Islet of Langerhans (tissue), 1 donor: Measurements from ENCODE around the gene ALDH1B1.
"Not testable (repeated sequence)": the region's sequence is repeated elsewhere in the genome, so short reads cannot be mapped to it uniquely, and the experiment has no call there.

ENCODE experiments used
- FAIRE-seq: peaks from one replicate; lab custom pipeline; 2011; peaks lifted over from hg19 to GRCh38; lab: Jason Lieb, UNC

The ALDH1B1 gene

DNA sequence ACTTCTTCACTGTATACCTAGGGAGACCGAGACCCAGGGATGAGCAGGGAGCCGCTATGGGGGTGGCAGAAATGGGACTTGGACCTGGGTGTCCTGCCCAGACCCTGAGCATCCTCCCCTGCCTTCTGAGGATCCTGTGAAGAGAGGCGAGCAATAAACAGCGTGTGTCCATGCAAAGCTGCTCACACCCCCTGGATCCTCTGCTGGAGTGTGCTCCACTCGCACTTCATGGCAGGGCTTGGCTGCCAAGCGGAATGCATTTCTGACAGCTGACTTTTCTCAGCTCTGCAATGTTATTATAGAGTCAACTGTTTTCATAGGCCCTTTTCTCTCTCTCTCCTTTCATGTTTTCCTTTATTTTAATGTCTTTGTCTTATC lies 31.0 kb upstream of the ALDH1B1 start:
- FAIRE-seq = no peak

DNA sequence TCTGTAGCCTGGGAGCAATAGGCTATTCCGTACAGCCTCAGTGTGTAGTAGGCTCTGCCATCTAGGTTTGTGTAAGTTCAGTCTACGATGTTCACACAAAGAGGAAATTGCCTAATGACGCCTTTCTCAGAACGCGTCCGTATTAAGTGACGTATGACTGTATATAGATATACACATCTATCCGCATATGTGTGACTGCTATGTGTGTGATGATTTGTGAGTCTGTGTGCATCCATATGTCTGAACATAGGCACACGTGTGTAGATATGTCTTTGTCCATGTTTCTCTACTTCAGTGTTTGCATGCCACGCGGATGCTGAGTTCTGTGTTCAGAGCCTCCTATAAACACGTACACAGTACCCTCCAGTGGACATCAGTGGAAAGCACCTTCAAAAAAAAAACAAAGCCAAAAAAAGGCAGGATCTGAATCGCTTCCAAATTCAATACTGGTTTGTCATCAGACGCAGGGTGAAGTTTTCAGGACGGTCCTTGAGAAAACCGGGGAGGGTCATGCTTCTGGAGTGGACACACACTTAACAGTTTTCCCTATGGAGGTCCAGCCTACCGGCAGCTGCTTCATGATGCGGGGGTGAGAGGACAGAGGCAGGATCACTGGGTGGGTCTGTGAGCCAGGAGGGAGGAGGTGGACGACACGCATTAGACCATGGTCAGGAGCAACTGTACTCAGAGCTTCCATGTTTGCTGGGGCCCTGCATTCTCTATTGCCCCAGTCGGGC lies 29.5 kb upstream of the ALDH1B1 start:
- FAIRE-seq = peak; percentile 36

GRCh38 chr9:38363589-38363925 lies 28.9 kb upstream of the ALDH1B1 start:
- no peak for FAIRE-seq

DNA sequence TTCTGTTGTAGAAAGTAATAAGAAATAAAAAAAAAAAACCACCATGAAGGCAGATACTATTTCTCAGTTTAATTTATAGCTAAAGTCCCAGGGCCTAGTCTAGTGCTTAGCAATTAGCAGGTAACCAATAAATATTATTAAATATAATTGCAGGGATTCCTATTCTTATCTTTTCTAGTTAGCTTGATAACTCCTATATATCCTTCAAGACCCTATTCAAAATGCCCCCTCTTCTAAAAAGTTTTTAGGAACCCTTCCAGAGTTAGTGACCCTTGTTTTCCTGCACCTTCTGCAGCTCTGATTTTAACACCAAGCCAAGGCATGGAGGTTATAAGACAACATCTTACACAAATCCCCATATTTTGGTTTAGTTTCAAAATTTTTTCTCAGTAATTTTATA lies 24.6 kb upstream of the ALDH1B1 start:
- no peak for FAIRE-seq

- no peak for FAIRE-seq
These were observed 23.8 kb upstream of the ALDH1B1 start for GRCh38 chr9:38368731-38369130.

- FAIRE-seq = no peak
These were observed 22.3 kb upstream of the ALDH1B1 start for GRCh38 chr9:38370176-38370575.

DNA sequence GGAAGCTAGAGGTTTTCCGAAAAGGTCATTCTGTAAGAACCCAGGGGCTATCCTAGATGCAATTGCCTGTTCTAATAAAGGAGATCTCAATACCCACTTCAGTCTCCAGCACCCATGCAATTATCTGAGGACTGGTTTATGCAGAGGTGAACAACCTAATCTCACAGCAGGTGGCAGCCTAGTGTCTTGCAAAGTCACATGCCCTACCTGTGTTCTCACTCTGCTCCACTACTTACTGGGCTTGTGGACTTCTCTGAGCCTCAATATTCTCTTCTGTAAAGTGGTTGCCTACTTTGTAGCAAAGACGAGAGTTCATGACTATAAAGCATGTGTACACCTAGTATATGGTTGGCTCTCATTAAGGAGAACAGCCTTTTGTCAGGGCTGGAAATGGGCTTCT lies 21.0 kb upstream of the ALDH1B1 start:
- FAIRE-seq = no peak

DNA sequence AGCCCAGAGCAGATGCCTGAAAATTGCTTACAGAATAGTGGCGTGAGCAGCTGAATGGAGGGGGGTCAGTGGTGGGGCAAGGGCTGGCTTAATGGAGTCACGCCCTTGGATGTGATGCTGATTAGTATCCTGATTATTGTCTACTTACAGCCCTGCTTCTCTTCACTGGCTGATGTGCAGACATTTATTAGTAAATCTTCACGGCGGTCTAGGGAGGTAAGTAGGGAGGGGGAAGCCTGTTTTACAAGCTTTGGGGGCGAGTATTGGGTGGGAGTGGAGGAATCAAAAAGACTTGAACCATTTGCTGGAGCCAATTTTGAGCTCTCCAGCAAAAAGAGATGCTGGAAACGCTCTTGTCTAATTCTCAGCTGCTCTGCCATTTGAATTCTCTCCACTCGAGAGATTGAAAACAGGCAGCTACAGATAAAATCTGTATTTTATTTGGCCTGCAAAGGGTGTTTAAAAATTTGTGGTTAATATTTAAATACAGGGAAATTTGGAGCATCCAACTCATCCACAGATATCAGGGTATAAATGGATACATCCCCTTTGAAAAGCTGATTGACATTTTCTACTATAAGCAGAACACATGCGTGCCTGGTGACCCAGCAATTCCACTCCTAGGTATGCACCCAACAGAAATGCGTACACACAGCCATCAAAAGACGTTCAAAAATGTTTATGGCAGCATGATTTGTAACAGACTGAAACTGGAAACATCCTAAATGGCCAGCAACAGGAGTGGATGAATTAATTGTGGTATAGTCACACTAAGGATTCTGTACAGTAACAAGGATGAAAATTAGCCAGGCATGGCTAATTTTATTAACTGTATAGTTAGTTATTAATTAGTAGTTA lies 19.5 kb upstream of the ALDH1B1 start:
- no peak for FAIRE-seq

GRCh38 chr9:38373679-38374078 lies 18.8 kb upstream of the ALDH1B1 start:
- FAIRE-seq = no peak

GRCh38 chr9:38374847-38375571 lies 17.5 kb upstream of the ALDH1B1 start:
- FAIRE-seq = no peak

DNA sequence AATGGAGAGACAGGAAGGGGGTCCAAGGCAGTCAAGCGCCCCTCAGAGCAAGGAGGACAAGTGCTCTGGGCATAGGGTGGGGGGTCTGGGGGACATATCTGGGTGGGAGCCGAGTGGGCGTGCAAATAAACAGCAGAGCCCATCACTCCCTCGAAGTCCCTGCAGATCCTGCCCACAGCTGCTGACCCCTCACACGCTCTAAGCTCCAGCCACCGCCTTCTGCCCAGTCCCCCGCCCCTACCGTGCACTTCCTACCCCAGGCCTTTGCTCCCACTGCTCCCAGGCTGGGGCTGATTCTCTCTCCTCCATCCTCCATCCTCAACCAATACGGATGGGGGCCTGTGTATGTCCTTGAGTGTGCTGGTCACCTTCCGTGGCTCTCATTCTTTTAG lies 16.9 kb upstream of the ALDH1B1 start:
- no peak for FAIRE-seq

DNA sequence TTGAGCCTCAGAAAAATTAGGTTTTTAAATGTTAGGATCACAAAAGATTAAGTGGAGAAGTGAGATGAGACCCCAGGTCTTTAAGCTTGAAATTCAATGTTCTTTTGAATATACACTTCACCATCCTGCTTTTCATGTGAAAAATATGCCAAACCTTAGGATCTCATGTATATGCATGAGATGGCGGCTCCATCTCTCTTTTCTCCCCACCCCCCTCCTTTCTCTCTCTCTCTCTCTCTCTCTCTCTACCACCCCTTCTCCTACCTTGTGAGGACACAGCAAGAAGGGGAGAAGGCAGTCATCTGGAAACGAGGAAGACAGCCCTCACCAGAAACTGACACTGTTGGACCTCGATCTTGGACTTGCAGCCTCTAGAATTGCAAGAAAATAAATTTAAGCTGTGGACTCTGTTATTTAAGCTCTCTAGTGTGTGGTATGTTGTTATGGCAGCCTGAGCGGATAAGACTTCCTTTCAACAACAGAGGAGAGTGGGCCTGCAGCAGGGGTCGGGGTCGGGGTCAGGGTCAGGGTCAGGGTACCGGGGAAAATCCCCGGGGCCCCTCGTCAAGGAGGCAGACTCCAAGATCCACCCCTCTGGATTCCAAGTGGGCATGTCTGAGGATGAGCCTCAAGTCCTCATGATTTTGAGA lies 16.4 kb upstream of the ALDH1B1 start:
- no peak for FAIRE-seq

DNA sequence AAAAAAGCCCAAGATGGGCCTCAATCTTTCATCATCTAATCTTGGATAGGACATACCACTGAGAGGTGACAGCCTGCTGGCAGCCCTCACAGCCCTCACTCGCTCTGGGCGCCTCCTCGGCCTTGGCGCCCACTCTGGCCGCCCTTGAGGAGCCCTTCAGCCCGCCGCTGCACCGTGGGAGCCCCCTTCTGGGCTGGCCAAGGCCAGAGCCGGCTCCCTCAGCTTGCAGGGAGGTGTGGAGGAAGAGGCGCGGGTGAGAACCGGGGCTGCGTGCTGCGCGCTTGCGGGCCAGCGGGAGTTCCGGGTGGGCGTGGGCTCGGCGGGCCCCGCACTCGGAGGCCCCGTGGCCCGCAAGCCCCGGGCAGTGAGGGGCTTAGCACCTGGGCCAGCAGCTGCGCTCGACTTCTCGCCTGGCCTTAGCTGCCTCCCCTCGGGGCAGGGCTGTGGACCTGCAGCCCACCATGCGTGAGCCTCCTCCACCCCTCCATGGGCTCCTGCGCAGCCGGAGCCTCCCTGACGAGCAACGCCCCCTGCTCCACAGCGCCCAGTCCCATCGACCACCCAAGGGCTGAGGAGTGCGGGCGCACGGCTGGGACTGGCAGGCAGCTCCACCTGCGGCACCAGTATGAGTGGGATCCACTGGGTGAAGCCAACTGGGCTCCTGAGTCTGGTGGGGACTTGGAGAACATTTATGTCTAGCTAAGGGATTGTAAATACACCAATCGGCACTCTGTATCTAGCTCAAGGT lies 15.0 kb upstream of the ALDH1B1 start:
- FAIRE-seq = not testable (repeated sequence)

DNA sequence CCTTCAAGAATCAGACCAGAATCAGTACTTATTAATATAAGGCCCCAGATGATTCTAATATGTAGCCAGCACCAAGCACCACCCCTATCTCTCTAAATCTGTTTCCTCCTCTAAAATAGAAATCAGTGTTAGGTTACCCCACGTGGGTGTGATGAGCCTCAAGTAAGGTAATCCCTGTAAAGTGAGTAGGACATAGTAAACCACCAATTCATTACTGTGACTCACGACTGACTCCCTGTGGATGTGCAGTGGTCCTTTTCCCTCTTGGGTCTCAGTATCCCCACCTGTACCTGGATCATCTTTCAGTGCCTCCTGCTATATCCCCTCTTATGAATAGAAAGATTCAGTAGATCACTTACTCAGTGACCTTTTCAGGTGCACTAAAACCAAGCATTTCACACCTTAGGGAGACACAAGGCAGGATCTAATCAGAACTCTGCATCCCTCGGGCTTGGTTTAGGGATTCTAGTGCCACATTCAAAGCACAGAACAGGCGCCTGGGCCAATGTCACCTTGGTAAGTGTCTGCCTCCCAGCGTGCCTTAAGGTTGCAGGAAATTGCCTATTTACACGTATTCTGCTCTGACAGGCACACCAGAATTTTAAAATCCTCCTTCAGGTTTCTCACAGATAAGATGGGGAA lies 12.2 kb upstream of the ALDH1B1 start:
- FAIRE-seq = no peak

GRCh38 chr9:38380872-38381534 lies 11.5 kb upstream of the ALDH1B1 start:
- FAIRE-seq = no peak

DNA sequence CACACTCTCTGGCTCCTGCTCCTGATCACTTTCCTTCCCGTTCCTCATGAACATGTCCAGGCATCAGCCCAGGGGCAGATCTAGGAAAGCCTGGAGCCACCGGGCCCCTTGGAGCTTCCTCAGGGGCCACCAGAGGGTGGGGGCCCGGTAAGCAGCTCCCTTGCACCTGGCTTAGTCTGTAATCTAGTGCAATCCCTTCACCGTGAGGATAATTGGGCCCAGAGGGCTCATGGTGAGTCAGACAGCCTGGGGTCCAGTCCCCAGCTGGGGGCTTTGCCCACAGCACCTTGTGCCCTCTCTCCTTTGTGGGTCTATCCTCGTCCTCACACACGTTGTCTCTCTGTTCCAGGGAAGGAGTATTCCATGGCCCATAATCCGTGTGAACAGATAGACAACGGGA lies 10.4 kb upstream of the ALDH1B1 start:
- no peak for FAIRE-seq

- FAIRE-seq = no peak
These were observed 7.3 kb upstream of the ALDH1B1 start for GRCh38 chr9:38384990-38385848.

- FAIRE-seq = no peak
These were observed 6.6 kb upstream of the ALDH1B1 start for GRCh38 chr9:38385896-38386295.

GRCh38 chr9:38386319-38386895 lies 6.1 kb upstream of the ALDH1B1 start:
- no peak for FAIRE-seq

GRCh38 chr9:38387066-38387465 lies 5.4 kb upstream of the ALDH1B1 start:
- FAIRE-seq = no peak
